Neutrophil (primary cell): ENCODE data around the gene NELFA.

Experiments used
- H3K27ac ChIP-seq: fragments of 200-600 bp; sonication (generic); 2 replicates; pipeline ENCODE4 v1.5.1; 2016; ENCODE audit warnings: mild to moderate bottlenecking, moderate library complexity
- H3K27me3 ChIP-seq: fragments of 200-600 bp; sonication (generic); 2 replicates; pipeline ENCODE4 v1.6.0; 2016; ENCODE audit warnings: mild to moderate bottlenecking
- H3K36me3 ChIP-seq: fragments of 200-600 bp; sonication (generic); 2 replicates; pipeline ENCODE4 v1.5.1; 2017
- H3K4me1 ChIP-seq, 2 experiments: fragments of 200-600 bp in 1 of 2; sonication (generic) in 1 of 2; 1 replicate in 1 of 2; 2 replicates in 1 of 2; pipeline versions ENCODE4 v1.5.1 to v1.6.1; 2013 to 2016; ENCODE audit warnings: low read depth in 1 of 2, low read length in 1 of 2, mild to moderate bottlenecking in 1 of 2, moderate library complexity in 1 of 2; ENCODE audit not compliant: control insufficient read depth in 1 of 2, insufficient read depth in 1 of 2
- H3K4me3 ChIP-seq, 2 experiments: fragments of 200-600 bp in 1 of 2; sonication (generic) in 1 of 2; 1 replicate in 1 of 2; 2 replicates in 1 of 2; pipeline ENCODE4 v1.5.1; 2013 to 2016; ENCODE audit warnings: low read depth in 1 of 2, low read length in 1 of 2, mild to moderate bottlenecking in 1 of 2, moderate library complexity in 1 of 2
- H3K9me3 ChIP-seq: fragments of 200-600 bp; sonication (generic); 2 replicates; pipeline ENCODE4 v1.5.1; 2016
- TF ChIP-seq, protein P1 (sequence below): fragments of 200-600 bp; sonication (generic); IDR thresholded peaks from 2 replicates; pipeline ENCODE4 v1.5.1; 2016; ENCODE audit warnings: antibody characterized with exemption

The NELFA gene

DNA sequence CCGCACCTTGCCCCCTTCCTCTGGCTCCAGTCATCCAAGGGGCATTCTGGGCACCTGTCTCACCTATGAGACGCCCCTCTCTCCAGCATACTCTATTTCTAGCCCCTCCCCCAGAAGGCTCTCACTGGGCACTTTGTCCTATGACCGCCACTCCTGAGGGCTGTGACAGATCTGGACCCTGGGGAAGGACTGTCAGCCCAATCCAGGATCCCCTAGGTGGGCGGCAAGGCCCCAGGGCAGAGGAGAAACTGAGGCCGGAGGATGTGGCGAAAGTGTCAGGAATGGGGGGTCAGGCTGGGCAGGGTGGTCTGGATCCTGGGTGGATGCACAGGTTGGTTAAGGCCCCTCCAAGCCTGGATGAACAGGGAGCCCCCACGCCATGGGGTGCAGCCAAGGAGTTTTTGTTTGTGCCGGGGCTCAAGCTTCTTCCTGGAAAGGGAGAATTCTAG is 34.2 kb upstream of the NELFA start:
- TF ChIP-seq, protein P1, sequence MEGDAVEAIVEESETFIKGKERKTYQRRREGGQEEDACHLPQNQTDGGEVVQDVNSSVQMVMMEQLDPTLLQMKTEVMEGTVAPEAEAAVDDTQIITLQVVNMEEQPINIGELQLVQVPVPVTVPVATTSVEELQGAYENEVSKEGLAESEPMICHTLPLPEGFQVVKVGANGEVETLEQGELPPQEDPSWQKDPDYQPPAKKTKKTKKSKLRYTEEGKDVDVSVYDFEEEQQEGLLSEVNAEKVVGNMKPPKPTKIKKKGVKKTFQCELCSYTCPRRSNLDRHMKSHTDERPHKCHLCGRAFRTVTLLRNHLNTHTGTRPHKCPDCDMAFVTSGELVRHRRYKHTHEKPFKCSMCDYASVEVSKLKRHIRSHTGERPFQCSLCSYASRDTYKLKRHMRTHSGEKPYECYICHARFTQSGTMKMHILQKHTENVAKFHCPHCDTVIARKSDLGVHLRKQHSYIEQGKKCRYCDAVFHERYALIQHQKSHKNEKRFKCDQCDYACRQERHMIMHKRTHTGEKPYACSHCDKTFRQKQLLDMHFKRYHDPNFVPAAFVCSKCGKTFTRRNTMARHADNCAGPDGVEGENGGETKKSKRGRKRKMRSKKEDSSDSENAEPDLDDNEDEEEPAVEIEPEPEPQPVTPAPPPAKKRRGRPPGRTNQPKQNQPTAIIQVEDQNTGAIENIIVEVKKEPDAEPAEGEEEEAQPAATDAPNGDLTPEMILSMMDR = no peak
- Histone ChIP-seq H3K27me3 (peaks cover 100% of the 10 kb centered on the region), H3K27ac (no peak overlapping the region), H3K4me3 (peak overlapping the region; percentile 84 to 92), H3K36me3 (no peaks in the 10 kb centered on the region), H3K4me1 (peaks cover 10 to 21% of the 10 kb centered on the region in 2 experiments), H3K9me3 (no peaks in the 10 kb centered on the region)

DNA sequence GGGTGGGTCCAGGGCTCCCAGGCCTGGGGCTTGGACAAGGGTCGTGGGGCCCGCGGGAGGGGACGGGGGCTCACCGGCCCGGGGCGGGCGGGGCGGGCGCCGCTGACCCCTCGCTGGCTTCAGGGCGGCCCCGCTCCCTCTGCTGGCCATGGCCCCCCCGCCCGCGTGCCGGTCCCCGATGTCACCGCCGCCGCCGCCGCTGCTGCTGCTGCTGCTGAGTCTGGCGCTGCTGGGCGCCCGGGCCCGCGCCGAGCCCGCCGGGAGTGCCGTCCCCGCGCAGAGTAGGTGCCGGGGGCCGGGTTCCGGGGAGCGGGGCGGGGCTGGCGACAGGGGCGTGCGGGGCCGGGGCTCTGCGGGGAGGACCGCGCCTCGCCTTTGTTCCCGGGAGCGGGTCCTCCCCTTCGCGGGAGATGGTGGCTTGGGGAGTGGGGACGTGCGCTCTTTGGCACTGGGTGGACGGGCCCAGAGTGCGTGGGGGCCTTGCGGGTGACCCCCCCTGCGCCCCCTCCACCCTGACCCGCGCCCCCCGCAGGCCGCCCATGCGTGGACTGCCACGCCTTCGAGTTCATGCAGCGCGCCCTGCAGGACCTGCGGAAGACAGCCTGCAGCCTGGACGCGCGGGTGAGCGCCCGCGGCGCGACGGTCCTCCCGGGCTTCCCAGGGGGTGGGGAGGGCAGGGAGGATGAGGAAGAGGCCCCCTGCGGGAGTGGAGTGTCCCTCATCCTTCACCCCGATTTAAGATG is 33.6 kb upstream of the NELFA start:
- no peaks in the 10 kb centered on the region for H3K9me3 ChIP-seq
- no peaks in the 10 kb centered on the region for H3K36me3 ChIP-seq
- TF ChIP-seq, protein P1 = no peak
- peak overlapping the region; percentile 84 to 92 for H3K4me3 ChIP-seq
- H3K27ac ChIP-seq = peak overlapping the region; percentile 36
- H3K4me1 ChIP-seq = peaks cover 10 to 21% of the 10 kb centered on the region in 2 experiments
- H3K27me3 ChIP-seq = peaks cover 100% of the 10 kb centered on the region

DNA sequence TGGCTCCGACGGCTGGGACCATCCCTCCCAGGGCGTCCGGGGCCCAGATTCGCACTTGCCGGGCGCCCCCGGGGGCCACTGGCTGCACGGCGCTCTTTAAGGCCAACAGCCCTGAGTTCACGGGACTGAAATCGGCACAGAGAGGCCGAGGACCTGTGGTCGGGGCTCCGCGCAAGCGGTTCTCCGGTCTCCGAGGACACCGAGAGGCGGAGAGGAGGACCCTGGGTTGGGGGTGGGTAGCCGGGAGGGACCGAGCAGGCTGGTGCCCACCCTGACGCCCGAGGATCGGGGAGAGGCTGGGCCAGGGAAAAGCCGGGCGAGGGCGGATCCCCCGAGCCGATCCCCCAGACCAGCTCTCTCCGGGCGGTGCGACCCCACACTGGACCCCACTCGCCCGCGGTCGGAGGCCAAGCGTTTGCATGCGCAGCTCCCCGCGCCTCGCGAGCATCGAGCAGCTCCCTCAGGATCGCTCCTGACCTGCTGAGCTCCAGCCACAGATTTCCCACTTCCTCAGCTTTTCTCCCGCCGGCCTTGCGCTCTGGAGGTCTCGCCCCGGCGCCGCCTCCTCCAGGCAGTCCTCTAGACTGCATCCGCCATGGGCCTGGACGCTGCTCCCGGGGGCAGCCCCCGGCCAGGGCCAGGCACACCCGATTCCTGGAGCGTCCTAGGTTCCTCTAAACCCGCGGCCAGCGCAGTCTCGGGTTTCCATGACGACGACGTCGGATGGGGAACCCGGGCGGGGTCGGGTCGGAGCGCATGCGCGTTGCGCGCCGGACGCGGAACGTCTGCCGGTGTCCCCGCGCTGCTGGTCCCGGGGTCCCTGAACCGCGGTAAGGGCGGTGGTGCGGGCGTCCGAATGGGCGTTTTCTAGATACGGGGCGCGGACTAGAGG is 32.7 kb upstream of the NELFA start:
- peaks cover 100% of the 10 kb centered on the region for H3K27me3 ChIP-seq
- H3K27ac ChIP-seq = peak overlapping the region; percentile 36
- H3K4me1 ChIP-seq = peaks cover 10 to 21% of the 10 kb centered on the region in 2 experiments
- peak overlapping the region; percentile 84 to 92 for H3K4me3 ChIP-seq
- H3K9me3 ChIP-seq = no peaks in the 10 kb centered on the region
- TF ChIP-seq, protein P1 = no peak
- H3K36me3 ChIP-seq = no peaks in the 10 kb centered on the region

DNA sequence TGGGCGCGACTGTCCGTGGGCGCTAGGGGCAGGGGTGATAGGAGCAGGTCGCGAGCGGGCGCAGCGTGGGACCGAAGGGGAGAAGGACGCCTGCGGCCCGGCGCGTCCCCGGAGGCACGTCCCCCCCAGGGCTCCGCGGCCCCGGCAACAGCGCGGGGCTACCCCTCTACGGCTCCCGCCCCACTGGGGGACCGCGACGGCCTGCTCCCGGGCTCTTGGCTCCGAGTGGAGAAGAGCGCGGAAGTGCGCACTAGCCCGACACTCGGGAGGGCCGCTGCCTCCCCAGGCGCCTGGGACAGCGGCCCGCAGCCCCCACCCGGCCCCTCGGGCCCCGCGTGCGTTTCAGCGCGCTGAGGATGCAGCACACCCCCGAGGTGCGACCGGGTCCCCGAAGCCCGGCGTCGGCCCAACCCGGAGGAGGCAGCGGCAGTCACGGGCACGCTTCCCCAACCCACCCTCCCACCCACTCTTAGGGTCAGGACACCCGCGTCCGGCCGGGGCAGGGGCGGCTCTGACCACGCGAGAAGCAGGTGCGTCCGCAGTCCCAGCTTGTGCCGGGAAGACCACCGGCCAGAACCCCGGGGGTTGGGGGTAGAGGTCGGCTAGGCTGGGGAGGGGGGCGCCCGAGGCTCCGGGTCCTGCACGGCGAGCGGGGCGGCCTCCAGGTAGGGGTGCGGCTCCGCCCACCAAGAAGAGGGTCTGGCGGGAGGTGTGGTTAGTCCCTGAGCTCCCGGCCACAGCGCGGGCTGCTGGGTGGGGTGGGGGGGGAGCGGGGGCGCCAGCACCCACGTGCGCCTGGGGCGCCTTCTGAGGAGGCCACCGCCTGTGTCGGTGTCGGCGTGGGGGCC is 31.8 kb upstream of the NELFA start:
- no peak overlapping the region for H3K27ac ChIP-seq
- peak overlapping the region; percentile 84 to 92 for H3K4me3 ChIP-seq
- TF ChIP-seq, protein P1 = no peak

DNA sequence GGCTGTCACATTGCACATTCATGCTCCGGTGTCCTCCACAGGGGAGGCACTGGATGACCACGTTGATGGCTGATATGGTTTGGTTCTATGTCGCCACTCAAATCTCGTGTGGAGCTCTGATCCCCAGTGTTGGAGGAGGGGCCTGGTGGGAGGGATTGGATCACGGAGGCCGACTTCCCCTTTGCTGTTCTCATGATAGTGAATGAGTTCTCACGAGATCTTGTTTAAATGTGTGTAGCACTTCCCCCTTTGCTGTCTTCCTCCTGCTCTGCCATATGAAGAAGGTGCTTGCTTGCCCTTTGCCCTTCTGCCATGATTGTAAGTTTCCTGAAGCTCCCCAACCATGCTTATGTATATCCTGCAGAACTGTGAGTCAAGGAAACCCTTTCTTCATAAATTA is 28.1 kb upstream of the NELFA start:
- Histone ChIP-seq H3K27ac (no peak overlapping the region), H3K36me3 (no peaks in the 10 kb centered on the region), H3K4me3 (no peak overlapping the region), H3K9me3 (no peaks in the 10 kb centered on the region), H3K4me1 (peaks cover 7 to 16% of the 10 kb centered on the region in 2 experiments), H3K27me3 (peaks cover 98% of the 10 kb centered on the region)
- TF ChIP-seq, protein P1 = no peak

More for the DNA sequence above, 31.8 kb upstream of the NELFA start:
- H3K4me1 ChIP-seq = peaks cover 10 to 21% of the 10 kb centered on the region in 2 experiments
- H3K27me3 ChIP-seq = peaks cover 100% of the 10 kb centered on the region
- H3K36me3 ChIP-seq = no peaks in the 10 kb centered on the region
- H3K9me3 ChIP-seq = no peaks in the 10 kb centered on the region
